Testis (tissue), 2 donors: ENCODE data around the gene FAM9B.

Source experiments
- CTCF ChIP-seq, 3 experiments: fragments of 450-650 bp in 2 of 3; fragments of 200-600 bp in 1 of 3; sonication (generic) in 1 of 3; IDR thresholded peaks; one replicate each; pipeline ENCODE4 v1.5.1; 2016 to 2019; ENCODE audit warnings: antibody characterized with exemption in 3 of 3, mild to moderate bottlenecking in 2 of 3, moderate library complexity in 1 of 3
- POLR2A ChIP-seq: fragments of 450-650 bp; IDR thresholded peaks from one replicate; pipeline ENCODE4 v1.6.1; 2017; ENCODE audit warnings: antibody characterized with exemption, mild to moderate bottlenecking, moderate library complexity

- TF ChIP-seq CTCF (IDR thresholded peaks at IDR 0.05): no peak
- no peak for TF ChIP-seq POLR2A
These were observed 10.6 kb downstream of the FAM9B start for GRCh38 chrX:9023293-9023692.
